DMS53 (cell line): ENCODE results near the gene SLC6A12.
"Not testable (repeated sequence)": the region's sequence is repeated elsewhere in the genome, so short reads cannot be mapped to it uniquely, and the experiment has no call there.

Experiments used
- DNase-seq: peaks from one replicate; lab custom pipeline; 2025; lab: John Stamatoyannopoulos, UW

Gene SLC6A12

DNA sequence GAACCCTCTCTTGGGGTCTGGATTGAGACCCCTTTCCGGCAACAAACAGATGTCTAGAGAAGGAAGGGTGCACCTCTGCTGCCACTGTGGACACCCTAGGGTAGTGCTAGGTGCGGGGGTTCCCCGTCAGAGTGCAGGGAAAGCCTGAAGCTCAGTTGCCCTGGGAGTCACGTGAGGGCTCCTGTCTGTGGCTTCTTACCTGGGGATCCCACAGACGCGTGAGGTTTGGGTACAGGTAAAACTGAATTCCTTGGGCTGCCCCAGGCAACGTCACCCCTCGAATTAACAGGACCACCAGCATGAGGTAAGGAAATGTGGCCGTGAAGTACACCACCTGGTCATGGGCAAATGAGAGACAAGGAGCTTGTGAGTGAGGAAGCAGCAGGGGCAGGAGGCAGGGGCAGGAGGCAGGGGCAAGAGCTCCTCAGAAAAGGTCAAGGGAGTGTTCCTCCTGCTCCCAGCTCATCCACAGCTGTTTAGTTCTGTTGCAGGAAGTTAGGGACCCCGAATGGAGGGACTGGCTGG, 21.0 kb upstream of the SLC6A12 start:
- DNase-seq, result no peak

DNA sequence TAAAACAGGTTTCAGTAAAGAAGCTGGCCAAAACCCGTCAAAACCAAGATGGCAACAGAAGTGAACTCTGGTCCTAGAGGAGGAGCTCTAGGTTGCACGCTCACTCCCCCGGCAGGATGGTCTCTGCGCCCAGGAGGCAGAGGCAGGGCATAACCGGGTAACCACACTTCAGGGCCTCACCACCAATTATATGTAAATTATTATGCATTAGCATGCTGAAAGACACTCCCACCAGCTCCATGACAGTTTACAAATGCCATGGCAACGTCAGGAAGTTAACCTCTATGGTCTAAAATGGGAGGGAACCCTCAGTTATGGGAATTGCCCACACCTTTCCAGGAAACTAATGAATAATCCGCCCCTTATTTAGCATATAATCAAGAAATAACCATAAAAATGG, 20.1 kb upstream of the SLC6A12 start:
- no peak for DNase-seq

DNA sequence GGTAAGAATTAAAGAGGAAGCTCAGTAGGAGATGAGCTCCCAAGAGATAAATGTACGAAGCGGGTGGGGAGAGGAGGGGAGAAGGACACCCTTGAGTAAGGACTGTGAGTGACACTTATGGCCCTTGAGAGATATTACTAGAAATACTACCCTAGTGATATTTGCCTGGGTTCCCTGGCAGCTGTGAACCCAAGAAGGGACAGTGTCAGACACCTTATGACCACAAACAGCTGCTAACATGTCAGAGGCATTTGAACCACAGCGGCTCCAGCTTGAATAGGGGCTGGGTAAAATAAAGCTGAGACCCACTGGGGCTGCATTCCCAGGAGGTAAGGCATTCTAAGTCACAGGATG, 19.6 kb upstream of the SLC6A12 start:
- DNase-seq, result no peak

DNA sequence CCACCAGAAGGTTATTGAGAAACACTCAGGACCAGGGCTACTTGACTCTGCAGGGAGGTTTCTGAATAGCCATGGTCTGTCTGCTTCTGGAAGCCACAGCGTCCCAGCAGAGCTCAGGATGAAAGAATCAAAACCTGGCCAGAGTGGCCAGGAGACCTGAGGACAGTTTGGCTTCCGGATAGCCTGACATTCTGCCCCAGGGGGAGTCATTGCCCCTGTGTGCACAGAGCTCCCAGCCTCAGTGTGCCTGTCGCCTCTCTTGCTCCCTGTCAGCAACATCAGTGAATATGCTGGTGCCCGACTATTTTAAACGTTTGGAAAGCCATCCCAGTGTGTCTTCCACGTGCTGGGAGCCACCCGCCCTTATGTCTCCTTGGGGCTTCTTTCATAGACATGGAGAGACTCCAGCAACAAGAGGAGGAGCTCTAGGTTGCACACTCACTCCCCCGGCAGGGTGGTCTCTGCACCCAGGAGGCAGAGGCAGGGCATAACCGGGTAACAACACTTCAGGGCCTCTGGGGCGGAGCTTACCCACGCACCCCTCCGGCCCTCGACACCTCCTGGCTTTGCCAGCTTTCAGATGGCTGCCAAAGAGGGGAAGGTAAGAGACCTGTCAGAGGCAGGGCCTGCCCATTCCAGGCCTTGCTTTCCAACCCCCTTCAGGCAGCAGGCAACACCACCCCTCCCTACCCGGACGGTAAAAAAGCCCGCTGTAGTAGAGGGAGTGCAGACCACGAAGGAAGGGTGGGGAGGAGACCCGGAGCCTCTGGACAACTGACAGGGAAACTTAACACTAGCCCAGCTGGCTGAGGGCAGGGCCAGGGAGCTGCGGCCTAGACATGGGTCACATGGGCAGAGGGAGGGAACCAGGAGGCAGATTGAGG, 19.0 kb upstream of the SLC6A12 start:
- DNase-seq, result no peak

DNA sequence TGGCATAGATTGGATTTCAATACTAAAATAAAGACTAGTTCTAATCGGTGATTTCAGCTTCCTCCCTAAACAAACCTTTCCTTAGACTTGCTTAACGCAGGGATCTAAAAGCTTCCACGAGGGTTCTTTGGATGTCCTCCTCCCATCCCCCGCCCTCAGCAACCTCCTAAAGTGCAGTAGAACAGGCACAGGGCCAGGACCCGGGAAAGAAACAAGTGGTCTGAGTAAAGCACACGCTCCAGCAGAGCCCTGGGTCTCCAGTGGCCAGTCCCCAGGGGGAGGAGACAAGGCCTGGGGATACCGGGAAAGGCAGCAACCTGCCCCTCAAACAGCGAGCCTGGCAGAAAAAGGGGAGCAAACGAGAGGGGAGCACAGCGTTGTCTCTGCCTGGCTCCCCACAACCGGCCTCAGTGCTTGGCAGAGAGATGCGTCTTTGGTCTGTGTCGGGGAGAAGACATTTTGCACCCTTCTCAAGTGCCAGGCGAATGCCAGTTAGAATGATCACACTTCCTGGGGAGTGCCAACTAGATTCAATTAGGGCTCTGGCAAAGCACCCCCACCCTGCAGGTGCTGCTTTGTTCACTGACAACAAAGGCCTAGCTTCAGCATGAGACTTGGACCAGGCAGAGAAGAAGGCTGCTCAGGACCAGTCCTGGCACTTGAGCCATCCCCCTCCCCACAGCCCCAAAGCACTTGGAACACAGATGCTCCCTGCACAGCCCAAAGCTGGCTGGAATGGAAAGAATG, 17.1 kb upstream of the SLC6A12 start:
- DNase-seq, result no peak

DNA sequence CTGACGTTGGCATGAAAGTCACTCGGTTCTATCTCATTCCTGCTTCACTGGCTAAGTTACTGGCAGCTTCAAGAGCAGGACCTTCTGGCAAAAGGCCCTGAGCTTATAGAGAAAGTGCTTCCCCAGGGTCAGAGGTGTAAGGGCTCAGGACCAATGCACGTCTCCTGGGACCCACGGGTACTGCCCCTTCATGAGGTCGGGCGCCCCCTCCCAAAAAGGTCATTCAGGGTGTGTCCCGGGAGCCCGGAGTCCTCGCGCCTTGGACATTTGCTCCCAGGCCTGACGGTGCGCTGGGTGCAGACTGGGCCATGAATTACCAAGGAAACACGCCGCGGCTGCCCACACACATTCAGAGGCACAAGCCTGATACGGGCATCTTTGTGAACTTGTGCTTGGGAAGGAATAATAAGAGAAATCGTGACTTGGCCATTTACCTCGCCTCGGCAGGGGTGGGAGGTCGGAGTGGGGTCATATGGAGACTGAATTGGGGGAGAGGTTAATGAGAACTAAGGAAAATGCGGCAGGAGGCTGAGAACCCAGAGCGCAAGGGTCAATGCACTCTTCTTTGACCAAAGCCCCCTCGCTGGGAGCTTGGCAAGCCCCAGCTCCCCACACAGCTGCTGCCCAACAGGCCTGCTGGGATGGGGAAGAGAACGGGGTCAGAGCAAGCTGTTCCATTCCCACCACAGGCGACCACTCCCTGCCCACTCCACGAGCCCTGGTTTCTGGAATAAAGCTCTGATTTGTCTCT, 15.7 kb upstream of the SLC6A12 start:
- DNase-seq, result no peak

DNA sequence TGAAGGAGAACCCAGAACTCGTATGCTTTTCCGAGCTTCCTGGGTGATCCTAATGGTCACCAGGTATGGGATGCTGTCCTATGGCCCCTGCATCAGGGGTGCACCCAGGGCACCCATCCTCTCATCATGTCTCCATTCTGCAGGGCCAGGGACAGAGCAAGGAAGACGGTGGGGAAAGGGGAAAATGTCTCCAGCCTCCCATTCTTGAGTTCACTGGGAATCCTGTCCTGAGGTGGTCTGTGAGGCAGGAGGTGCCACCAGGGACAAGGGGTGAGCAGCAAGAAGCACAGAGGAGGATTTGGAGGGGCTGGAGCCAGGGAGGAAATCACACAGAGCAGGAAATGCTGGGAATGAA, 14.9 kb upstream of the SLC6A12 start:
- no peak for DNase-seq

DNA sequence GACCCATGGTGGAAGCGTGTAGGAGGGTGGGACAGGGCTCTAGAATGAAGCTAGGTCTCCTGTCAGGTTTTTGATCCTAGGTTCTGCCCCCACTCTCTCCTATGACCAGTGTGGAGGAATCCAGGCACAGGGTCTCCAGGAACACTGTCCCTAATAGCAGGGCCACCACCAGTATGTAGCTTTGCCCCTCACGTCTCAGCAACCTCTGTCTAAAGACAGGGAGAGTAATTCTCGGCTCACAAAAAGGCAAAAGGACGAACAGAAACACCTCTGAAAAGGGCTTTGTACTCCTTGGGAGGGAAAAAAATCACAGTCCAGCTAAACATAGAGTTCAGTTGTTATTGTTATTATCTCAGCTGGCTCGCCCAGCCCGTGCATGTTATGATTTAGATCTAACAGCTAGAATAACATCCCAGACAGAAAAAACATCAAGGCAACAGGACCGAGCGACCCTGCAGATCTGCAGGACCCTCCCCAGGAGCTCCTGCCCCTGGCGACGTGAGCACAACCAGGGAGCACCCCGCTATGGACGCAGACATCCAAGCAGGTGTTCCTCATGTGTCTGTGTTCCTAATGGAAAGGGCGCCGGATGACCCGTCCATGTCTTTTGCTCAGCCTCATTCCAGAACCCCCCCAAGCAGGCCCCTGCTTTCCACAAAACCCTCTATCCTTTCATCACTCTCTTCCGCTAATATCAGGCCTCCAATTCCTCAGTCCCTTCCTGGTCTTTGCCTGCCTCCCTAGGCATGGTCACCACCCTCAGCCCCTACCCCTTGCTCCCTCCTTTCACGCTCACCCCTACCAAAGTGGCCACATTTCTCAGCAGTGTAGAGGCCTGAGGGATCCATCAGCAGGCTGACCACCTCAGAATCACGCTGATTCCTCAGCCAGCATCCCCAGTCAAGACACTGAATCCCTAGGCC, 14.2 kb upstream of the SLC6A12 start:
- DNase-seq, result no peak

DNA sequence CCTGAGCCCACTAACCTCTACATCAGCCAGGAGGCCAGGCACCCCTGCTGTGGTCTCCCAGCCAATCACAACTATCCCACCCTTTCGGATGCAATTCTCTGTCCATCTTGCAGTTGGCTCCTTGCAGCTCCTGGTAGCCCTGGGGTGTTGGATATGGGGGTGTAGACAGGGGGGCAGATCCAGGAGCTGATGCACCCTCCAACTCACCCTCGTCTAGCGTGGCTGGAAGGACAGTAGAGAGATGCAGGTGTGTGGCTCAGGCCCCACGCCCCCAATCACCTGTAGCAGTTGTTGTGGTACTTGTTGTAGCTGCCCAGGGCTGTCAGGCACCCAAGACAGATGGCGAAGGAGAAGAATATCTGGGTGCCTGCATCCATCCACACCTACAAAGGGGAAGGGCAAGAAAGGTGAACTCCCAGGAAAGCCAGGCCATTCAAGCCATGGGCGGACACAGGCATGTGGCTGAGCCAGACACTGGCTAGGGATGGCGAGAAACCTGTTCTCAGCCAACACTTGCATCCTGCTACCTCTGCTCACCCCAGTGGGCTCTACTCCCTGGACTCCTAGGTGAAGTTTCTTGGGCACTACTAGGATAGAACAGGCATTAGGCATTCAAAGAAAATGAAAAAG, 13.4 kb upstream of the SLC6A12 start:
- DNase-seq, result no peak

DNA sequence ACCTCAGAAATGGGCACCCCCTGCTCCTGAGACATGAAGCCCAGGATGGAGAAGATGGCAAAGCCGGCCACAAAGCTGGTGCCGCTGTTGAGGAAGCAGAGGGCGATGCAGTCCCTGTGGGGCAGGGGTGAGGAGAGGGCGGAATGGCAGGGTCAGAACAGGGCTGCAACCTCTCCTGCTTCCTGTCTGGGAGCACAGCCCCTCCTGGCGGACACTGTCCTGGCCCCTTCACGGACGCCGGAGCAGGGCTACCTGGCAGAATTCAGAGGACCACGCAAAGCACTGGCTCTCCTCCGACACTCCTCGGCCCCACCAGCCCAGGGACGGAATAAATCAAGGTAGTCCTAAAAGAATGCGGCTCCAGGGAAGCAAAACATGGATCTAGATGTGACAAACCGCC, 12.4 kb upstream of the SLC6A12 start:
- DNase-seq, result no peak

DNA sequence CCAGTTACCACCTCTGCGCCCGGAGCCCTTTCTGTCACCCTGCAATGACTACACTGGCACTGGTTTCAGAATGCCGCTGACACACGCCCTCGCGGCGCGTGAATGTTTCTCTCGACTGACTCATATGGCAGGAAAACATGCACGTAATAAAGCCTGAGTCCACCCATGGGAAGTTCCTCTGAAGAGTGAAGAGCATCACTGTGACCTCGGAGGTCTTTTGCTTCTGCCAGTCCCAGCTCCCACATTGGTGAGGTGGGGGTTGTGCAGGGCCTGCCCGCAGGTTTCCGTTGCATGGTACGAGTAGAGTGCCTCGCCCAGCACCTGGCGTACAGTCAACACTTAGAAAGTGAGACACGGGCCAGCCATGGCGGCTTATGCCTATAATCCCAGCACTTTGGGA, 11.1 kb upstream of the SLC6A12 start:
- no peak for DNase-seq

DNA sequence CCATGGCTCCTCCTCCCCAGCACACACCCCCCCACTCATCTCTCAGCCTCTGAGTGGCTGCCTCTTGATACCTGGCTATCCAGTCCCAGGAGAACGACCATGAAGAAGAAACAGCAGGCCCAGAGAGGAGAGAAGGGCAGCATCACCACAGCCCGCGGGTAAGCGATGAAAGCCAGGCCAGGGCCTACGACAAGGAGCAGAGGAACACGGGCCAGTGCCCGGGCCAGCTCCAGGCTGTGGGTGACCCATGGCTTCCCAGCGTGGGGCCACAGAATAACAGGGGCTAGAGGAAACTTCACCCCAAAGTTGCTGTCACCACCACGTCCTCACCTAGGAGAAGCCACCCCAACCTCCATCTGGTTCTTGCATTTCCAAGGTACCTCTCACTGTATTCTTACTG, 10.4 kb upstream of the SLC6A12 start:
- DNase-seq, result no peak

DNA sequence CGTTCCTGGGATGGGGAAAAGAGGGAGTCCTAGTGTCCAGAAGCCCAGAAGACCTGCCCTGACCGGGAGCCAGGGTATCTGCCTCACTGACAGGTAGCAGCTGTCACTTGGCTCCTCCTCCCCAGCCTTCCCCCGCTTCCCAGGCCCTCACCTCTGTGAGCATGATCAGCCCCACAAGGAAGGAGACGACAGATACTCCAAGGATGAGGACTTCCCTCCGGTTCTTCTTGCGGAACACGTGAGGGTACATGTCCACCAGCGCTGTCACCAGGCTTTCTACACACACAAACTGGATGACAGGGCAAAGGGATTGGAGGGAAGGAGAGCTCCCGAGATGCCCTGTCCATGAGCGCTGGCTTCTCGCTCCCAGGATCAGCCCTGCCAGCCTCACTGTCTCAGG, 9.9 kb upstream of the SLC6A12 start:
- no peak for DNase-seq

DNA sequence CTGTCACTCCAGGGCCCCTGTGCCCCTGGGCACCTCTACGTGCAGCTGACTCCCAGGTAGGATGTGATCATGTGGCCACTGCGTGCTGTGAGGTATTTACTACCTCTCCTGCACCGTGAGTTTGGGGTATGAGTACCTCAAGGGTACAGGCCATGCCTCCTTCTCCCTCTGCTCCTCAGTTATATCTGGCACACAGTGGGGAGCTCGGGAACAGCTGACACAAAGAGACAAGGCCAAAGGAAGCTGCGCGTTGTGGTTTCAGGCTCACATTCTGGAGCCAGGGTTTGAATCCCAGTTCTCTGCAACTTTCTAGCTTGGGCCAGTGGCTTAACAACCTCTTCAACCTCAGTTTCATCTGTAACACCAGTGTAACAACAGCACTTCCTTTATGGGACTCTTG, 7.8 kb upstream of the SLC6A12 start:
- DNase-seq, result no peak

DNA sequence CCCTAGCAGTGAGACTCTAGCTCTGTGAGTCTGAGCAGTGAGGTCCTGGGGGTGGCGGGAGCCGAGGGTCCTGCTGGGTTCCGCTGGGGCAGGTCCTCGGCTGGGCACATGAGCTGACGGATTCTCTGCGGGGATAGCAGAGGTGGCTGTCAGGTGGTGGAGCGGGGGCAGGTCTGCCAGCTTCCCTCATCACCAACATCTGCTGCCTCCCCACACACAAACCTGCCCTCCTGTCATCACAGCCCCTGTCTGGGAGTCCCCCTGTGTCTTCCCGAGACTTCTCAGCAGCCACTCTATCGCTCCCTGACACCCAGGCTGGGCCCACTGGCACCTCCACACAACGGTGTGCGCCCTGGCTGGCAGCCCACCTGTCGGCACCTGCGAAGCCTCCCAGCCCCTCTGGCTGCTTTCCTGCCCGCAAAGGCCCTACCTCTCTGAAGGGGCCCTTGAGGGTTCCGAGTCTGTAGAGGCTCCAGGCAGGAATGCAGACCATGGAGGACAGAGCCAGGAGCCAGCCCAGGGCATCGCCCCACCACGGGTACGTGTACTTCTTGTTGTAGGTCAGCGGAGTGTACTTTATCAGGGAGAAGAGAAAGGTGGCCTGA, 7.1 kb upstream of the SLC6A12 start:
- DNase-seq, result no peak

DNA sequence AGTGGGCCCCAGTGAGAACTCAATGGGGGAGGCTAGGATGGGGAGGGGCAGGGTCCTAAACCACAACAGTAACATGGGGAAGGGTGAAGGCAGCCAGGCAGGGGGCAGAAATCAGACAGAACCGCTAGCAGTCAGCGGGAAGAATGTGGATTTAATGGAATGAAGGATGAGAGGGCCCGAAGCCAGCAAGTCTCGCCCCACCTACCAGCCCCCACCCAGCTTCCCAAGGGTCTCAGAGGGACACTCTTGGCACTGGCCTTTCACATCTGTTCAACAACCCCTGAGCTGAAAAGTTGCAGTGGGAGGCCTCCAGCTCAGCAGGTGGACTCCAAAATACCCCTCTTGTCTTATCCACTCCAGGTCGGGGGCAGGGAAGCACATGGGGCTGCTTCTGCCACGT, 6.5 kb upstream of the SLC6A12 start:
- DNase-seq, result no peak

DNA sequence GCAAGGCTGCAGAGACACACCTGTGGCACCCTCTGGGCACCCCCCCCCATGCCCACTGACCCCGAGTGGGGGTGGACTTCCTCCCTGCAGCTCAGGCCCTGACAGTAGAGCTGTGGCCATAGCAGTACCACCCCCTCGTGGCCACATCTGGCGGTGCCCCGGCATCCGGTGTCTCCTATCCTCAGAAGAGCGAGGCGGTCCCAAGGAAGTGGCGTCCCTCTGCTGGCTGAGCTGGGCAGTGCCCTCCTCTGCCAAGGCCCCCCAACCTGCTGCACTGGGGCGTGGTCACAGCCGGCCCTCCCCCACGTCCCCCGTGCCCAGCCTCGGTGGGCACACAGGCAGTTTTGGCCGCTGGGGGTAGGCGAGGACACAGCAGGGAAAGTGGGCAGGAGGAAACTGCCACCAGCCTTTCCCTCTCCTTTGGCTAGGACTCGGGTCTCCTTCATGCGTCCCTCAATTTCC, 6.0 kb upstream of the SLC6A12 start:
- DNase-seq, result peak; percentile 95

DNA sequence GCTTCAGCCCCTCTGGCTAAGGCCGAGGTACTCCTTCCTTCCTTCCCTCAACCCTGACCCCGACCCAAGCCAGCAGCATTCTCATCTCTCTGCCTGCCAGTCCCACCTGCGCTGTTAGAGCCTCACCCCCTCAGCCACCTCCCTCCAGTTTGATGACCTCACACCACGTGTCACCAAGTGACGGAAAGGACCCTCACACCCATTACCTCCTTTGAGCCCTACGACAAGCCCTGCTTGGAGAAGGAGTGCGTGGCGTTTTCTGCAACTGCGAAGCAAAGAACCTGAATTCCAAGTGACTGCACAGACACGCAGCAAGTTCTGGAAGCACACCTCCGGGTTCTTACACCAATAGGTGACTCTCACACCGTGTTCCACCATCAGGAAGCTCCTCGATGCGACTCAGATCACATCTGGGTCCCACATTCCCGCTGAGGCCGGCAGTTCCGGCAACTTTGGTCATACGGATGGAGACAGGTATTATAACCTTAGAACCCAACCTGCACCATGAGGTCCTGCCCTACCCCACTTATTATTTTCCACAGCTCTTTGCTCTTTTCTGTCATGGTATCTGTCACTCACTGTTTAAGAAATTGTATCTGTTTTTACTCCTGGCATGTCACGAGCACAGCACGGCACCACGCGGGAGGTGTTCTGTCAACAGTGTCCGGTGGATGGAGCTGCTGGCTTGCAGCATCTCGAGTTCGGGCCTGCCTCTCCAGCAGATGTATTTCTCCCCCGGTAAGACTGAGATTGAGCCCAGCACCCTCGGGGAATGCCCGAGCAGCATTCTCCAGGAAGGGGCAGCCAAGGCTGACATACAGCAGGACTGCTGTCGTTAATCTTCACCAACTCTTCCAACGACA, 5.0 kb upstream of the SLC6A12 start:
- DNase-seq, result no peak

DNA sequence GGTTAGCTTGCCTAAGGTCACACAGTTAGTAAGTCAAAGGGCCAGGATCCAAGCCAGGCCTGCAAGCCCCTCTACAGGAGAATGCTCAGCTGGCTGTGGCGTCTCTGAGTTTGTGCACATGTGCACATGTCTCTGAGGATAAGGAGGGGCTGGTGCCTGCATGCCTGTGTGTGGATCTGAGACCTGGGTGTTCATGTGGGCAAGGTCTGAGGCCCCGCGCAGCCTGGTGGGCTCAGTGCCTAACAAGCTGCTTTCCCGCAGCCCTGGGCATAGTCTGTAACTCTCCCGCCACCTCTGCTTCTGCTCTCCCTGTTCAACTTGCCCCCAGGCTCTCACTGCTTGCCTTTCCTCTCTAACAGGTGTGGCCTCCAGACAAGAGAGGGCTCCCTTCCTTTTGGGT, 4.3 kb upstream of the SLC6A12 start:
- no peak for DNase-seq

DNA sequence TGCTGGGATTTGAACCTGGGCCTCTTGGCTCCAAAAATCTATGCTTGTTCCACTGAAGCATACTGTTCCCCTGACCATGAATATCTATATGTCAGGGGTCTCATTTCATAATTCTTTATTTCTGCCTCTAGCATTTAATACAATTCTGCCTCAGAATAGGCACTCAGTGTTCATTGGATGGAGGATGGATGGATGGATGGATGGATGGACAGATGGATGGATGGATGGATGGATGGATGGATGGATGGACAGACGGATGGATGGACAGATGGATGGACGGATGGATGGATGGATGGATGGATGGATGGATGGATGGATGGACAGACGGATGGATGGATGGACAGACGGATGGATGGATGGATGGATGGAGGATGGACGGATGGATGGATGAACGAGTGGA, 3.1 kb upstream of the SLC6A12 start:
- DNase-seq, result not testable (repeated sequence)
